Epithelial cell of esophagus (primary cell): ENCODE data around the gene THSD7B.
A peak's percentile ranks its signal among the peaks of the same experiment; 100 is the strongest.

ENCODE experiments used
- DNase-seq: peaks from one replicate; pipeline ENCODE4 v3.0.0; 2010; ENCODE audit warnings: low read depth
- H3K4me3 ChIP-seq: 2 replicates; pipeline ENCODE4 v1.5.1; 2011; ENCODE audit warnings: mild to moderate bottlenecking, low read length, control low read depth
- TF ChIP-seq, protein P1 (sequence below): IDR thresholded peaks from 2 replicates; pipeline ENCODE4 v1.5.1; 2011; ENCODE audit warnings: low read depth, mild to moderate bottlenecking, low read length, control low read depth, inconsistent platforms; ENCODE audit not compliant: insufficient read depth; ENCODE audit errors: missing control alignments

Gene THSD7B

GRCh38 chr2:137237055-137237454, 471.7 kb downstream of the THSD7B start:
- DNase-seq, result no peak
- TF ChIP-seq, protein P1, sequence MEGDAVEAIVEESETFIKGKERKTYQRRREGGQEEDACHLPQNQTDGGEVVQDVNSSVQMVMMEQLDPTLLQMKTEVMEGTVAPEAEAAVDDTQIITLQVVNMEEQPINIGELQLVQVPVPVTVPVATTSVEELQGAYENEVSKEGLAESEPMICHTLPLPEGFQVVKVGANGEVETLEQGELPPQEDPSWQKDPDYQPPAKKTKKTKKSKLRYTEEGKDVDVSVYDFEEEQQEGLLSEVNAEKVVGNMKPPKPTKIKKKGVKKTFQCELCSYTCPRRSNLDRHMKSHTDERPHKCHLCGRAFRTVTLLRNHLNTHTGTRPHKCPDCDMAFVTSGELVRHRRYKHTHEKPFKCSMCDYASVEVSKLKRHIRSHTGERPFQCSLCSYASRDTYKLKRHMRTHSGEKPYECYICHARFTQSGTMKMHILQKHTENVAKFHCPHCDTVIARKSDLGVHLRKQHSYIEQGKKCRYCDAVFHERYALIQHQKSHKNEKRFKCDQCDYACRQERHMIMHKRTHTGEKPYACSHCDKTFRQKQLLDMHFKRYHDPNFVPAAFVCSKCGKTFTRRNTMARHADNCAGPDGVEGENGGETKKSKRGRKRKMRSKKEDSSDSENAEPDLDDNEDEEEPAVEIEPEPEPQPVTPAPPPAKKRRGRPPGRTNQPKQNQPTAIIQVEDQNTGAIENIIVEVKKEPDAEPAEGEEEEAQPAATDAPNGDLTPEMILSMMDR, result no peak
- H3K4me3 ChIP-seq, result no peak overlapping the region

DNA sequence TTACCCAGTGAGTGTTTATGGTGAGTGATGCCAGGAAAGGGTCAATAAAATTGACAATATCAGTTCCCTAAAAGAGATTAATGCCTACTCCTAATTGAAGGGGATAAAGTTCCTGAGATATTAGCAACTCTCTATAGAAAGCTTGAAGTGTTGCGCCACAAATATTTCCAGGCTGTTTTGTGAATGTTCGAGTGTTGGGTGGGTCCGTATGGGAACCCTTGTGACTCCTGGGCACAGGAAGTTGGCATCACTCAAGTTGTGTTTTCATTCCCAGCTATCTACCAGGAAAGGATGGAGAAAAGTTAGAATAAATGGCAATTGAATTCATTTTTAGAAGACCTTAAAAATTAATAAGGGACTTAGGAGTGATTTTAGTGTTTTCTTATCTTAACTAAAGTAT, 472.7 kb downstream of the THSD7B start:
- H3K4me3 ChIP-seq, result no peak overlapping the region
- TF ChIP-seq, protein P1, result no peak
- DNase-seq, result no peak

- TF ChIP-seq, protein P1, result no peak
- no peak overlapping the region for H3K4me3 ChIP-seq
- peak; percentile 77 for DNase-seq
Measured at GRCh38 chr2:137249463-137250130, 484.3 kb downstream of the THSD7B start.

GRCh38 chr2:137250401-137250800, 485.1 kb downstream of the THSD7B start:
- DNase-seq, result no peak
- TF ChIP-seq, protein P1, result no peak
- no peak overlapping the region for H3K4me3 ChIP-seq

DNA sequence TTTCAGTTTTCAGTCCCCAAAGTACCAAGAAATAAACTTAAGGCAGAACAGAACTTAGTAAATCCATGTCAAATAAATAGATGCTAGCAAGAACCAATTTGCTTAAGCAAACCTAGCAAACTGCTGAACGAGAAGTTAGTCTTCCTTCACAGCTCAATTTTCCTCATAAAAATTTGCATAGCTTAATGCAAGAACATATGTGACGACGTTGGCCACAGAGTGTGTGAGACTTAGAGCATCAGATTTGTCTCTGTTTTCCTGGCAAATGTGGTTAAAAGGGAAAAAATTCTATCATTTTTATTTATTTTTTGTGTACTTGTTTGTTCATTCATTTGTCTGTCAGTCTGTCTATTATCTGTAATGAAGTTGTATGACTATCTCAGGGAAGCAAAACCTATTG, 485.7 kb downstream of the THSD7B start:
- H3K4me3 ChIP-seq, result no peak overlapping the region
- no peak for DNase-seq
- TF ChIP-seq, protein P1, result no peak

DNA sequence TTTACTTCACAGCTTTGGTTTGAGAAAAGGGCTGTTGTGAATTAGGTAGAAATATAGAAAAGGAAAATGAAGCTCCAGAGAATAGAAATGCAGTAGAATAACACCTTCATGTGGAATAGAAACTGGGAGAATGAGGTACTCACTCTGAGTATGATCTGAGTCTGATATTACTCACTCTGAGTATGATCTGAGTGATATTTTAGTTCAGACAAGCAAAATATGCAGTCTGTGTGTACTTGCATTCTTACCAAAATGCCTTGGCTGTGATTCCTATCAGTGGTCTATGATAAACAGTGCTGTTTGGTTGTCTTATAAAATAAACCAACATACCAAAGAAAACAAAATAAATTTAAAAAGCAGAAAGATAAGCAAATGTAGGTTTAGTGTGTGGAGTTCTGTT, 487.6 kb downstream of the THSD7B start:
- no peak overlapping the region for H3K4me3 ChIP-seq
- peak; percentile 85 for DNase-seq
- TF ChIP-seq, protein P1, result no peak

- TF ChIP-seq, protein P1, result no peak
- no peak for DNase-seq
Measured at GRCh38 chr2:137254052-137254451, 488.7 kb downstream of the THSD7B start.

More at GRCh38 chr2:137254052-137254451, 488.7 kb downstream of the THSD7B start:
- no peak overlapping the region for H3K4me3 ChIP-seq
